B cell (primary cell): ENCODE measurements around the gene CORO2B.

Source experiments
- CTCF ChIP-seq: fragments of 200-600 bp; IDR thresholded peaks from one replicate; pipeline ENCODE4 v1.8.0; 2022; ENCODE audit warnings: antibody characterized with exemption, mild to moderate bottlenecking
- EZH2 ChIP-seq: IDR thresholded peaks from 2 replicates; pipeline ENCODE4 v1.6.1; 2012; ENCODE audit warnings: borderline replicate concordance, low read depth, mild to moderate bottlenecking, moderate library complexity, low read length; ENCODE audit not compliant: insufficient read depth, poor library complexity, severe bottlenecking

GRCh38 chr15:68558318-68559305, 20.2 kb upstream of the CORO2B start:
- TF ChIP-seq CTCF: no peak
- TF ChIP-seq EZH2: no peak
